Panc1 (cell line): ENCODE results near the gene DST. TPM values are rescaled to one million over a fixed set of nuclear protein-coding genes. Genes with fewer than 3 reads are reported as not detected.

ENCODE experiments used
- ATAC-seq: fragments of 200-7000 bp; cut with Tn5 transposase; 2 replicates; pipeline ENCODE4 v1.9.1; 2020; ENCODE audit warnings: mild to moderate bottlenecking, moderate library complexity
- BruUV-seq: library from RNA; stranded (reverse); fragments of 400-500 nt; replicated peaks from 2 replicates; lab custom pipeline; 2021; lab: Mats Ljungman, UMichigan
- CTCF ChIA-PET: fragments of 300-600 bp; sonication (Branson Sonifier 250); formaldehyde crosslinking; loops from one replicate; lab custom pipeline; 2022; ENCODE audit warnings: antibody characterized with exemption; lab: Charles Lee
- POLR2A ChIA-PET: fragments of 300-600 bp; sonication (Branson Sonifier 250); formaldehyde crosslinking; loops from one replicate; lab custom pipeline; 2022; ENCODE audit warnings: antibody characterized with exemption; lab: Charles Lee
- DNase-seq: peaks from one replicate; pipeline ENCODE4 v3.0.0-alpha.2; 2010; ENCODE audit warnings: low read depth, low spot score
- H3K27ac ChIP-seq: 2 replicates; pipeline ENCODE4 v1.5.1; 2011; ENCODE audit warnings: mild to moderate bottlenecking, low read length, inconsistent platforms
- H3K27me3 ChIP-seq: fragments of 200-500 bp; sonication (Bioruptor generic); 2 replicates; pipeline ENCODE4 v1.6.0; 2014; ENCODE audit warnings: low read length, inconsistent platforms; ENCODE audit not compliant: control insufficient read depth, insufficient read depth
- H3K36me3 ChIP-seq: fragments of 200-500 bp; sonication (Bioruptor generic); 2 replicates; pipeline ENCODE4 v1.5.1; 2014; ENCODE audit warnings: inconsistent platforms, mild to moderate bottlenecking, low read length, moderate library complexity; ENCODE audit not compliant: control insufficient read depth, insufficient read depth
- H3K4me1 ChIP-seq: 2 replicates; pipeline ENCODE4 v1.5.1; 2011; ENCODE audit warnings: inconsistent platforms, mild to moderate bottlenecking, low read length, moderate library complexity; ENCODE audit not compliant: control insufficient read depth, insufficient read depth
- H3K4me3 ChIP-seq, 2 experiments: 2 replicates each; pipeline ENCODE4 v1.5.1; 2011 to 2012; ENCODE audit warnings: low read depth in 2 of 2, low read length in 2 of 2, mild to moderate bottlenecking in 2 of 2, inconsistent platforms in 1 of 2, moderate library complexity in 1 of 2
- H3K9me3 ChIP-seq: fragments of 200-500 bp; sonication (Bioruptor generic); 2 replicates; pipeline ENCODE4 v1.5.1; 2014; ENCODE audit warnings: low read depth, mild to moderate bottlenecking, inconsistent platforms, low read length, moderate library complexity; ENCODE audit not compliant: control insufficient read depth, insufficient read depth
- CTCF ChIP-seq: fragments of 450-650 bp; IDR thresholded peaks from 2 replicates; pipeline ENCODE4 v1.5.1; 2017; ENCODE audit warnings: mild to moderate bottlenecking
- POLR2AphosphoS5 ChIP-seq: IDR thresholded peaks from 2 replicates; pipeline ENCODE4 v1.6.1; 2012; ENCODE audit warnings: mild to moderate bottlenecking, low read depth, low read length, moderate library complexity
- REST ChIP-seq, 2 experiments: IDR thresholded peaks; 2 replicates each; pipeline ENCODE4 v1.6.1; 2011 to 2012; ENCODE audit warnings: low read depth in 2 of 2, control low read depth in 1 of 2, low read length in 1 of 2, mild to moderate bottlenecking in 1 of 2, moderate library complexity in 1 of 2; ENCODE audit not compliant: insufficient read depth in 1 of 2
- SIN3A ChIP-seq: IDR thresholded peaks from 2 replicates; pipeline ENCODE4 v1.6.1; 2012; ENCODE audit warnings: low read depth, mild to moderate bottlenecking, low read length, moderate library complexity, borderline replicate concordance; ENCODE audit not compliant: insufficient read depth
- TCF7L2 ChIP-seq: IDR thresholded peaks from 2 replicates; pipeline ENCODE4 v1.6.1; 2011; ENCODE audit warnings: mild to moderate bottlenecking, low read depth, low read length, inconsistent platforms
- in situ Hi-C: cut with HindIII; loops from 2 replicates; pipeline ENCODE4 v1.10.0; 2016; ENCODE audit warnings: low sequenced_read_pairs, low pct_unique_long_range_greater_than_20kb
- intact Hi-C: fragments of 100-400 bp; cut with micrococcal nuclease; formaldehyde crosslinking; loops from one replicate; pipeline ENCODE4 v1.10.0; 2022; ENCODE audit not compliant: unreplicated experiment
- total RNA-seq: library from RNA; stranded (reverse); gene quantifications from one replicate; pipeline ENCODE4 v1.2.1, GENCODE V29; 2021; ENCODE audit not compliant: unreplicated experiment

The DST gene
- total RNA-seq, 1 experiment from 2014 or later: 230 TPM

DNA sequence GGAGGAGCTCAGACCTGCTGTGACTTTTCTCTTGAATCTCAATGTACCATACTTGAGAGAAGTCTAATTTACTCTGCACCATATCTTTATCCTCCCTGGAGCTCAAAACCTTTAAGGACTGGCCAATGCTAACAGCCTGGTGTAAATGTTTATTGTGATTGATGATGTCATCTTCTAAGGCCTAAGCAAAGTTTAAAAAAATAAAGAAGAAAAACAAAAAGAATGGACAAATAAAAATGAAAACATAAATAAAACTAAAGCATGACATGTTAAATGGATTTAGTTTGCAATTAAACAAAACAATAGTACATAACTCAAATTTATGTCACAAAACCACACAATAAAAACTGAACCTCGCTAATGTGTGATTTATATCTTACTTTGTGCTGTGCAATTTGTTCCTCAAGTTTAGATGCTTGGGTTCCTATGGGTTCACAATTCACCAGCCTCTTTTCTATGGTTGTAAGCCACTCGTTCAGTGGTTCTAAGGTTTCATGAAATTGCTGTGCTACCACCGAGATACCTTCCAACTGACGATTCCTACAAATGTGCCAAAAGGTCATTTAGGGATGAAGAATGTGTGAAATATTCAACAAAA is 113.0 kb downstream of the DST start:
- H3K27me3 ChIP-seq: no peaks in the 10 kb centered on the region
- H3K4me1 ChIP-seq: peaks cover 12% of the 10 kb centered on the region
- DNase-seq (no peak), ATAC-seq (no peak)
- no peaks in the 10 kb centered on the region for H3K9me3 ChIP-seq
- H3K27ac ChIP-seq: no peak overlapping the region
- H3K36me3 ChIP-seq: peaks cover 54% of the 10 kb centered on the region
- ChIA-PET CTCF (no interaction called here), POLR2A (no interaction called here)
- TF ChIP-seq SIN3A: no peak
- TF ChIP-seq POLR2AphosphoS5: no peak
- no peak for TF ChIP-seq REST (IDR thresholded peaks at IDR 0.05; ENCODE audit: insufficient read depth in 1 of 2, low read depth in 2 of 2, low read length in 1 of 2)
- no peak for TF ChIP-seq TCF7L2
- TF ChIP-seq CTCF: no peak
- in situ Hi-C loops: no loop called here
- H3K4me3 ChIP-seq: no peak overlapping the region
- BruUV-seq: no TSS peak
- intact Hi-C loops: no loop called here

- Histone ChIP-seq H3K9me3 (no peaks in the 10 kb centered on the region), H3K27me3 (no peaks in the 10 kb centered on the region), H3K4me3 (no peak overlapping the region), H3K36me3 (peaks cover 48% of the 10 kb centered on the region), H3K27ac (no peak overlapping the region), H3K4me1 (peaks cover 12% of the 10 kb centered on the region)
- ATAC-seq (0 out of 2 replicates have a peak, but pooled peaks have one; percentile 32), DNase-seq (peak; percentile 89)
- ChIA-PET CTCF (no interaction called here), POLR2A (no interaction called here)
- no TSS peak for BruUV-seq
- TF ChIP-seq POLR2AphosphoS5: no peak
- no peak for TF ChIP-seq CTCF
- TF ChIP-seq REST (IDR thresholded peaks at IDR 0.05; ENCODE audit: insufficient read depth in 1 of 2, low read depth in 2 of 2, low read length in 1 of 2): no peak
- no peak for TF ChIP-seq TCF7L2
- TF ChIP-seq SIN3A: no peak
- in situ Hi-C loops: no loop called here
- intact Hi-C loops: no loop called here
Observed at GRCh38 chr6:56528412-56528841, 114.3 kb downstream of the DST start.
